GM23338 (cell line): ENCODE results near the gene TPRG1. TPM values are rescaled to one million over a fixed set of nuclear protein-coding genes. Genes with fewer than 3 reads are reported as not detected.

Experiments
- ATAC-seq: fragments of 200-7000 bp; cut with Tn5 transposase; 3 replicates; pipeline ENCODE4 v1.9.1; 2020
- DNase-seq: peaks from one replicate; pipeline ENCODE4 v3.0.0-alpha.2; 2015; ENCODE audit warnings: low spot score
- H2AFZ ChIP-seq: fragments of 200-600 bp; sonication (generic); 2 replicates; pipeline ENCODE4 v1.8.0; 2016; ENCODE audit warnings: antibody characterized with exemption, mild to moderate bottlenecking, moderate library complexity
- H3F3A ChIP-seq: fragments of 200-600 bp; sonication (generic); replicated peaks from 2 replicates; pipeline ENCODE4 v1.8.0; 2017; ENCODE audit warnings: antibody characterized with exemption, mixed run types, low read depth
- H3K27ac ChIP-seq: fragments of 200-600 bp; sonication (generic); 2 replicates; pipeline ENCODE4 v1.6.1; 2016; ENCODE audit warnings: low read depth
- H3K27me3 ChIP-seq: fragments of 200-600 bp; sonication (generic); 2 replicates; pipeline ENCODE4 v1.8.0; 2016; ENCODE audit warnings: mild to moderate bottlenecking, mixed run types, moderate library complexity; ENCODE audit not compliant: insufficient read depth
- H3K36me3 ChIP-seq: fragments of 200-600 bp; sonication (generic); 2 replicates; pipeline ENCODE4 v1.8.0; 2016; ENCODE audit warnings: mild to moderate bottlenecking; ENCODE audit not compliant: insufficient read depth
- H3K4me1 ChIP-seq: fragments of 200-600 bp; sonication (generic); 2 replicates; pipeline ENCODE4 v1.8.0; 2016; ENCODE audit warnings: mild to moderate bottlenecking, moderate library complexity; ENCODE audit not compliant: insufficient read depth
- H3K4me2 ChIP-seq: fragments of 200-600 bp; sonication (generic); 2 replicates; pipeline ENCODE4 v1.7.1; 2017; ENCODE audit warnings: mixed run types
- H3K4me3 ChIP-seq: fragments of 200-600 bp; sonication (generic); 2 replicates; pipeline ENCODE4 v1.6.1; 2016; ENCODE audit warnings: mixed run types
- H3K79me2 ChIP-seq: fragments of 200-600 bp; sonication (generic); replicated peaks from 2 replicates; pipeline ENCODE4 v1.8.0; 2017; ENCODE audit warnings: mild to moderate bottlenecking; ENCODE audit not compliant: insufficient read depth
- H3K9me2 ChIP-seq: fragments of 200-600 bp; sonication (generic); 2 replicates; pipeline ENCODE4 v1.8.0; 2017; ENCODE audit not compliant: insufficient read depth
- H4K20me1 ChIP-seq: fragments of 200-600 bp; sonication (generic); replicated peaks from 2 replicates; pipeline ENCODE4 v1.8.0; 2017; ENCODE audit warnings: mild to moderate bottlenecking; ENCODE audit not compliant: insufficient read depth
- H3K27ac Mint-ChIP-seq: 2 replicates; pipeline ENCODE4 v1.8.0; 2020; ENCODE audit warnings: inconsistent platforms, mild to moderate bottlenecking, moderate library complexity, mixed read lengths
- H3K27me3 Mint-ChIP-seq: 3 replicates; pipeline ENCODE4 v1.8.0; 2022; ENCODE audit warnings: low read depth, mild to moderate bottlenecking, moderate library complexity, mixed read lengths, inconsistent platforms; ENCODE audit not compliant: insufficient read depth, poor library complexity
- H3K36me3 Mint-ChIP-seq: 3 replicates; pipeline ENCODE4 v1.8.0; 2021; ENCODE audit warnings: low read depth, mild to moderate bottlenecking, inconsistent platforms, moderate library complexity, mixed read lengths
- H3K4me1 Mint-ChIP-seq: 3 replicates; pipeline ENCODE4 v1.8.0; 2020; ENCODE audit warnings: mild to moderate bottlenecking, inconsistent platforms, mixed read lengths
- H3K4me3 Mint-ChIP-seq: 3 replicates; pipeline ENCODE4 v1.8.0; 2021; ENCODE audit warnings: moderate library complexity, mild to moderate bottlenecking, inconsistent platforms, mixed read lengths
- H3K9me3 Mint-ChIP-seq: 3 replicates; pipeline ENCODE4 v1.8.0; 2020; ENCODE audit warnings: moderate library complexity, mild to moderate bottlenecking, inconsistent platforms, mixed read lengths
- JUNB ChIP-seq: IDR thresholded peaks from one replicate; pipeline ENCODE4 v1.6.1; 2016; ENCODE audit warnings: antibody characterized with exemption; ENCODE audit not compliant: unreplicated experiment
- NANOG ChIP-seq: IDR thresholded peaks from 2 replicates; pipeline ENCODE4 v1.6.1; 2016; ENCODE audit warnings: antibody characterized with exemption, borderline replicate concordance
- REST ChIP-seq: IDR thresholded peaks from one replicate; pipeline ENCODE4 v1.6.1; 2018; ENCODE audit warnings: antibody characterized with exemption; ENCODE audit not compliant: unreplicated experiment
- ZNF462 ChIP-seq: fragments of 250-450 bp; sonication (Bioruptor Pico); IDR thresholded peaks from 2 replicates; pipeline ENCODE4 v1.5.0; 2020; ENCODE audit warnings: mild to moderate bottlenecking, moderate library complexity
- polyA plus RNA-seq: library from polyadenylated mRNA; unstranded; fragments of >200 nt; fragmentation: Nextera tagmentation; extraction: Ambion mirVana; gene quantifications from 2 replicates; pipeline ENCODE4 v1.2.1, GENCODE V29; 2016
- total RNA-seq: library from RNA; depleted of rRNA; stranded (reverse); fragments of >200 nt; shearing (Covaris generic); gene quantifications from 2 replicates; pipeline ENCODE4 v1.2.3, GENCODE V29; 2014

Gene TPRG1
- total and polyA plus RNA-seq, 2 experiments from 2014 or later, result 0.74 to 1.7 TPM

- TF ChIP-seq ZNF462 (CRISPR knock-in tag) (no peak), JUNB (no peak)
Observed at GRCh38 chr3:189160519-189161309, 11.1 kb upstream of the TPRG1 start (continued).

- no peak for ATAC-seq
- H3K9me3 Mint-ChIP-seq, result no peaks in the 10 kb centered on the region
Observed at GRCh38 chr3:189165092-189165612, 6.6 kb upstream of the TPRG1 start.

More at GRCh38 chr3:189165092-189165612, 6.6 kb upstream of the TPRG1 start:
- Histone ChIP-seq H3K4me2 (no peak overlapping the region), H3K27me3 (no peaks in the 10 kb centered on the region), H3F3A (no peaks in the 10 kb centered on the region), H4K20me1 (no peaks in the 10 kb centered on the region), H3K4me1 (no peaks in the 10 kb centered on the region), H2AFZ (no peak overlapping the region), H3K79me2 (no peaks in the 10 kb centered on the region), H3K36me3 (no peaks in the 10 kb centered on the region), H3K27ac (no peak overlapping the region), H3K4me3 (no peak overlapping the region), H3K9me2 (no peaks in the 10 kb centered on the region)
- H3K4me1 Mint-ChIP-seq, result peaks cover 18% of the 10 kb centered on the region
- no peaks in the 10 kb centered on the region for H3K36me3 Mint-ChIP-seq
- no peaks in the 10 kb centered on the region for H3K27me3 Mint-ChIP-seq
- no peak overlapping the region for H3K4me3 Mint-ChIP-seq
- TF ChIP-seq REST, result no peak
- no peak for TF ChIP-seq NANOG
- no peak overlapping the region for H3K27ac Mint-ChIP-seq
- DNase-seq, result no peak
